IPS DF 6.9 (cell line): ENCODE results near the gene BRD3.

Experiments used
- DNase-seq: peaks from one replicate; pipeline ENCODE4 v3.0.0-alpha.2; 2013; ENCODE audit warnings: low read depth, low spot score
- H3K27ac ChIP-seq: one replicate; pipeline ENCODE4 v1.5.1; 2013; ENCODE audit warnings: low read length, control low read depth
- H3K27me3 ChIP-seq: 2 replicates; pipeline ENCODE4 v1.6.1; 2013; ENCODE audit warnings: mild to moderate bottlenecking, low read length; ENCODE audit not compliant: control insufficient read depth, insufficient read depth
- H3K36me3 ChIP-seq: 2 replicates; pipeline ENCODE4 v1.6.1; 2013; ENCODE audit warnings: low read length; ENCODE audit not compliant: control insufficient read depth, insufficient read depth
- H3K4me1 ChIP-seq: 2 replicates; pipeline ENCODE4 v1.6.1; 2013; ENCODE audit warnings: low read length; ENCODE audit not compliant: control insufficient read depth, insufficient read depth
- H3K4me3 ChIP-seq: 2 replicates; pipeline ENCODE4 v1.5.1; 2013; ENCODE audit warnings: mild to moderate bottlenecking, low read length
- H3K9me3 ChIP-seq: 2 replicates; pipeline ENCODE4 v1.6.1; 2013; ENCODE audit warnings: low read length, inconsistent platforms; ENCODE audit not compliant: control insufficient read depth, insufficient read depth
- WGBS: extraction: QIAGEN DNeasy Blood & Tissue Kit; methylation state at CpG from one replicate; pipeline ENCODE4 v1.1.7; 2013; ENCODE audit warnings: mixed read lengths, missing lambda C conversion rate; ENCODE audit not compliant: insufficient read length, insufficient coverage; 5-methylcytosine and 5-hydroxymethylcytosine counted together

BRD3 gene

GRCh38 chr9:134035041-134036039, 32.5 kb downstream of the BRD3 start:
- no peak for DNase-seq
- Histone ChIP-seq H3K9me3 (no peaks in the 10 kb centered on the region), H3K27me3 (no peaks in the 10 kb centered on the region), H3K36me3 (peaks cover 56% of the 10 kb centered on the region), H3K27ac (no peak overlapping the region), H3K4me1 (no peaks in the 10 kb centered on the region; the same call in 1 of the 2 replicates), H3K4me3 (no peak overlapping the region)
- WGBS = no CpG with 5 or more reads among the region's 28 CpGs

GRCh38 chr9:134034215-134035040, 33.4 kb downstream of the BRD3 start:
- Histone ChIP-seq H3K27ac (no peak overlapping the region), H3K4me1 (no peaks in the 10 kb centered on the region; the same call in 1 of the 2 replicates), H3K36me3 (peaks cover 50% of the 10 kb centered on the region), H3K4me3 (no peak overlapping the region), H3K27me3 (no peaks in the 10 kb centered on the region), H3K9me3 (no peaks in the 10 kb centered on the region)
- no CpG with 5 or more reads among the region's 19 CpGs for WGBS
- DNase-seq = no peak

GRCh38 chr9:134033516-134034214, 34.2 kb downstream of the BRD3 start:
- H3K27ac ChIP-seq = no peak overlapping the region
- H3K27me3 ChIP-seq = no peaks in the 10 kb centered on the region
- no CpG with 5 or more reads among the region's 26 CpGs for WGBS
- no peaks in the 10 kb centered on the region; the same call in 1 of the 2 replicates for H3K4me1 ChIP-seq
- H3K4me3 ChIP-seq = no peak overlapping the region
- peaks cover 45% of the 10 kb centered on the region for H3K36me3 ChIP-seq
- no peaks in the 10 kb centered on the region for H3K9me3 ChIP-seq
- no peak for DNase-seq

GRCh38 chr9:134032456-134033222, 35.2 kb downstream of the BRD3 start:
- H3K9me3 ChIP-seq = no peaks in the 10 kb centered on the region
- H3K27me3 ChIP-seq = no peaks in the 10 kb centered on the region
- no peak for DNase-seq
- H3K4me1 ChIP-seq = no peaks in the 10 kb centered on the region; the same call in 1 of the 2 replicates
- no peak overlapping the region for H3K4me3 ChIP-seq
- no peak overlapping the region for H3K27ac ChIP-seq
- no CpG with 5 or more reads among the region's 40 CpGs for WGBS
- H3K36me3 ChIP-seq = peaks cover 45% of the 10 kb centered on the region

- H3K27me3 ChIP-seq = no peaks in the 10 kb centered on the region
- no peak overlapping the region for H3K4me3 ChIP-seq
- no peaks in the 10 kb centered on the region; the same call in 1 of the 2 replicates for H3K4me1 ChIP-seq
- H3K27ac ChIP-seq = no peak overlapping the region
- no peak for DNase-seq
- no peaks in the 10 kb centered on the region for H3K9me3 ChIP-seq
- WGBS = no CpG with 5 or more reads among the region's 14 CpGs
- peaks cover 45% of the 10 kb centered on the region for H3K36me3 ChIP-seq
Observed at GRCh38 chr9:134031783-134032182, 36.0 kb downstream of the BRD3 start.

- no peak overlapping the region for H3K27ac ChIP-seq
- peaks cover 42% of the 10 kb centered on the region for H3K36me3 ChIP-seq
- no peaks in the 10 kb centered on the region for H3K27me3 ChIP-seq
- H3K4me1 ChIP-seq = peaks cover 4% of the 10 kb centered on the region; the same call in 1 of the 2 replicates
- no peak for DNase-seq
- no CpG with 5 or more reads among the region's 29 CpGs for WGBS
- no peaks in the 10 kb centered on the region for H3K9me3 ChIP-seq
- no peak overlapping the region for H3K4me3 ChIP-seq
Observed at GRCh38 chr9:134030821-134031470, 36.9 kb downstream of the BRD3 start.

GRCh38 chr9:134029248-134030226, 38.3 kb downstream of the BRD3 start:
- no peak overlapping the region for H3K4me3 ChIP-seq
- peaks cover 4% of the 10 kb centered on the region; the same call in 1 of the 2 replicates for H3K4me1 ChIP-seq
- no peak overlapping the region for H3K27ac ChIP-seq
- no CpG with 5 or more reads among the region's 21 CpGs for WGBS
- H3K9me3 ChIP-seq = no peaks in the 10 kb centered on the region
- H3K27me3 ChIP-seq = no peaks in the 10 kb centered on the region
- peaks cover 27% of the 10 kb centered on the region for H3K36me3 ChIP-seq
- no peak for DNase-seq

GRCh38 chr9:134028575-134029247, 39.1 kb downstream of the BRD3 start:
- Histone ChIP-seq H3K36me3 (peaks cover 19% of the 10 kb centered on the region), H3K27ac (no peak overlapping the region), H3K9me3 (no peaks in the 10 kb centered on the region), H3K4me1 (peaks cover 4% of the 10 kb centered on the region; the same call in 1 of the 2 replicates), H3K4me3 (no peak overlapping the region), H3K27me3 (no peaks in the 10 kb centered on the region)
- WGBS = no CpG with 5 or more reads among the region's 22 CpGs
- no peak for DNase-seq
